Mesothelial cell of epicardium (in vitro differentiated cells): ENCODE measurements around the gene MIEN1. TPM values are rescaled to one million over a fixed set of nuclear protein-coding genes. Genes with fewer than 3 reads are reported as not detected.

Experiments
- DNase-seq, 2 experiments: peaks; one replicate each; pipeline ENCODE4 v3.0.0; 2021; ENCODE audit warnings: low spot score in 2 of 2; ENCODE audit not compliant: unreplicated experiment in 2 of 2
- H3K27ac Mint-ChIP-seq: 2 replicates; pipeline ENCODE4 v1.8.0; 2021; ENCODE audit warnings: mixed read lengths
- H3K27me3 Mint-ChIP-seq: 2 replicates; pipeline ENCODE4 v1.8.0; 2021; ENCODE audit warnings: low read depth, mixed read lengths
- H3K36me3 Mint-ChIP-seq: 2 replicates; pipeline ENCODE4 v1.8.0; 2021; ENCODE audit warnings: mixed read lengths
- H3K4me1 Mint-ChIP-seq: 2 replicates; pipeline ENCODE4 v1.8.0; 2021; ENCODE audit warnings: mixed read lengths
- H3K4me3 Mint-ChIP-seq: 2 replicates; pipeline ENCODE4 v1.8.0; 2021; ENCODE audit warnings: mild to moderate bottlenecking, moderate library complexity, mixed read lengths
- H3K9me3 Mint-ChIP-seq: 2 replicates; pipeline ENCODE4 v1.8.0; 2021; ENCODE audit warnings: mixed read lengths
- CTCF ChIP-seq: fragments of 200-600 bp; sonication (generic); IDR thresholded peaks from one replicate; pipeline ENCODE4 v1.5.0; 2021; ENCODE audit warnings: antibody characterized with exemption; ENCODE audit not compliant: unreplicated experiment
- total RNA-seq: library from RNA; stranded (reverse); gene quantifications from 3 replicates; pipeline ENCODE4 v1.2.1, GENCODE V29; 2021

The MIEN1 gene
- total RNA-seq, 1 donor from 2014 or later = 35.3 TPM

DNA sequence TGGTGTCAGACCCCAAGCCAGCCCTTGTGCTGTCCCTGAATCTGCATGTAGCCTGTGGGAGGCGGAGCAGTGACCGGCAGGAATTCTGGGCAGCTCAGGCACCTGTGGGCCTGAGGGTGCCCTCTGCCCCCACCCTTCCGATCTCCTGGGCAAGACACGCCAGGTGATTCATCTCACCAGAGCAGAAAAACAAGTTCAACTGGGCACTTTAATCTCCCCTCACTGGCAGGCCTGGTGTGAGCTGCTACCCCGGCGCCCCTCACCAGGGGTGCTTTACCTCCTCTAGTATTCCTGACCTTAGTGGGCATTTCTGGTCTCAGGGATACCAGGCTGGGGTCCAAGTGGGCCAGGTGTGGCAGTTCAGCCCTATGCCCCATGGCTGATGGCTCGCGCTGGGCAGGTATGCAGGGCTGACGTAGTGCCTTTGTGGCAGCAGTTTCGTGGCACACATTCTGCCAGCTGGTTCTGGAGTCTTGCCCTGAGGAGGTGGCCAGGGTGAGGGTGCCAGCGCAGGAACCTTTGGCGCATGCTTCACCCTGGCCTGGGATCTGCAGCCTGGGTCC lies 24.5 kb downstream of the MIEN1 start:
- Mint-ChIP-seq H3K36me3 (peaks cover 14% of the 10 kb centered on the region), H3K4me1 (peaks cover 42% of the 10 kb centered on the region), H3K9me3 (no peaks in the 10 kb centered on the region), H3K4me3 (no peak overlapping the region), H3K27ac (peak overlapping the region; percentile 43), H3K27me3 (no peaks in the 10 kb centered on the region)
- no peak for DNase-seq
- TF ChIP-seq CTCF = no peak

- Mint-ChIP-seq H3K27ac (peak overlapping the region; percentile 43), H3K4me3 (no peak overlapping the region)
Measured at GRCh38 chr17:39704821-39705551, 25.3 kb downstream of the MIEN1 start.

DNA sequence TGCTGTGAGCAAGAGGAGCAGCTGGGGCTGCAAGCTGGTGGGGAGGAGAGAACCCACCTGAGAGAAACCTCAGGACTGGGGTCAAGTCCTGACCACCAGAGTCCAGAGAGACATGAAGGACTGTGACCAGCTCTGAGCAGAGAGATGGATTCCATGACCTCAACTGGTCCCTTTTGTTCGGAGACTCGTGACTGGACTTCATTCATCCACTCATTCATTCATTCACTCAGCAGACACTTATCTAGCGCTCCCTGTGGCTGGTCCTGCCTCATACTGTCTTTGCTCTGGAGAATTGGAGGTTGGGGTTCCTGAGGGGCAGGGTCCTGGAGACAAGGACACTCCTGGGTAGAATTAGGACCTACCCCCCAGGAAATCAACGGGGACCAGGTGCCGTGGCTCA lies 26.4 kb downstream of the MIEN1 start:
- no peaks in the 10 kb centered on the region for H3K27me3 Mint-ChIP-seq
- TF ChIP-seq CTCF = no peak

More at GRCh38 chr17:39704821-39705551, 25.3 kb downstream of the MIEN1 start:
- DNase-seq = no peak
- H3K27me3 Mint-ChIP-seq = no peaks in the 10 kb centered on the region
- H3K9me3 Mint-ChIP-seq = no peaks in the 10 kb centered on the region
- TF ChIP-seq CTCF = no peak
- peaks cover 14% of the 10 kb centered on the region for H3K36me3 Mint-ChIP-seq
- peaks cover 46% of the 10 kb centered on the region for H3K4me1 Mint-ChIP-seq

DNA sequence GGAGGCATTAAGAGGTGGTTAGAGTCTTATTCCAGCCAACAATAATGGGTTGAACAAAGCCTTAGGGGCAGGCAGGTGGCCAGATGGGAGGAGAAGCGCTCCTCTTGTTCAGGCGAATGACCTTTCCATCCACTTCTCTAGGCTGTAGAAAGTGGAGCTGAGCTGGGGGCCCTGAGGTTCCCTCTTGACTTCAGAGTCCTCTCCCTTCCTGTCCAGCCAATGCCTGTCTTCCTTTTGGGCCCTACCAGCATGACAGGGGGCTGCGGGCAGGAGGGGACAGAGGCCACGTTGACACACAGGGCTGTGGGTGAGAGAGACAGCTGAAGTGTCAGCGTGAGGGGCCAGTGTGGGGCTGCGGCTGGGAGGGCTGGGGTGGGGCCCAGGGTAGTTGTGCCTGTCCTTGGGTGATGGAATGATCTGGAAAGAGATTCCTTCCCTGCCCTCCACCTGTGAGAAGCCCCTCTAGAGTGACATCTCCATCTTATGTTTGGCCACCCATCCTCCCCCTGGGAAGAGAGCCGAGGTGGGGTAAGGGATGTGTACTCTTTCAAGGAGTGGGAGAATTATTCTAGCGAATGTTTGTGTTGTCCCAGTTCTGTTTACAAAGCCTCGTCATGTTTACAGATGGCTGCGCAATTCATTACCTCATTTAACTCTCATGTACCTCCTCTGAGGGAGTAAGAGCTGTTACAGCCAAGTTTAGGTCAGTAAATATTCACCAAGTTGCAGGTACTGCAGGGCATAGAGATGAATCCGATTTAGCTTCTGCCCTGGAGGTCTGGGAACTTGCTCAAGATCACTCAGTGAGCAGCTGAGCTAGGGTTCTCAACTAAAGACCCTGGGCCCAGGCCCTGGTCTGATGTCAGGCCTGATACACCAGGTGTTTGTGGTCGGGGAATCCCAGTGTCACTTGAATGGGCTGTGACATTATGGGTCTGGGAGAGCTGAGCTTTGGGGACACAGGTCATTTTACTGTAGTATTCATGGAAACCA lies 27.1 kb downstream of the MIEN1 start:
- no peaks in the 10 kb centered on the region for H3K27me3 Mint-ChIP-seq
- no peak for TF ChIP-seq CTCF
- H3K9me3 Mint-ChIP-seq = no peaks in the 10 kb centered on the region
- H3K4me3 Mint-ChIP-seq = no peak overlapping the region
- H3K4me1 Mint-ChIP-seq = peaks cover 56% of the 10 kb centered on the region
- peaks cover 6% of the 10 kb centered on the region for H3K36me3 Mint-ChIP-seq
- H3K27ac Mint-ChIP-seq = peak overlapping the region; percentile 2
- no peak for DNase-seq

More for the DNA sequence above, 26.4 kb downstream of the MIEN1 start:
- no peak overlapping the region for H3K4me3 Mint-ChIP-seq
- no peaks in the 10 kb centered on the region for H3K9me3 Mint-ChIP-seq
- peaks cover 54% of the 10 kb centered on the region for H3K4me1 Mint-ChIP-seq
- DNase-seq = no peak
- H3K36me3 Mint-ChIP-seq = peaks cover 7% of the 10 kb centered on the region
- peak overlapping the region; percentile 2 for H3K27ac Mint-ChIP-seq

DNA sequence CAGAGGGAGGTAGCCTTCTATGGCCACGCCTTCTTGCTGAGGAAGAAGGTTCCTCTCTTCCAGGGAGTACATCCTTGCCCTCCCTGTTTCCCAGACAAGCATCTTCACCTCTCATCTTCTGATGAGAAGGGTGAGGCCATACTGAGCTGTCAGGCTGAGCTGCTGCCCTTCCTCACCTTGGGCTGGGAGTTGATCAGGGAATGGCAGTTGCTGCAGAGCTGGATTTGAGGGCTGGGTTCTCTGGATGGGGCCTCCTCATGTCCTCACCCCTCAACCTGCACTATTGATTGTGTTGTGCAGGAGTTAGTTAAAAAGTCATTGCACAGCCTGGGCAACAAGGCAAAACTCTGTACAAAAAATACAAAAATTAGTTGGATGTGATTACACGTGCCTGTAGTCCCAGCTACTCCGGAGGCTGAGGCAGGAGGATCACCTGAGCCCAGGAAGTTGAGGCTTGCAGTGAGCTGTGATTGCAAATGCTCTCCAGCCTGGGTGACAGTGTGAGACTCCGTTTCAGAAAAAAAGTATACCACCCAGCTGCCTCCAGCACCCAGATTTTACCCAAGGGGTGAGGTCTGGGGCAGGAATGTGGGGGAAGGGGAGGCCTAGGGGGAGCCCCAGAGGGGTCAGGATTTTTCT lies 28.4 kb downstream of the MIEN1 start:
- peak overlapping the region; percentile 97 for H3K4me3 Mint-ChIP-seq
- TF ChIP-seq CTCF = no peak
- H3K27ac Mint-ChIP-seq = peak overlapping the region; percentile 79
- no peak for DNase-seq
- no peaks in the 10 kb centered on the region for H3K9me3 Mint-ChIP-seq
- H3K27me3 Mint-ChIP-seq = no peaks in the 10 kb centered on the region
- H3K4me1 Mint-ChIP-seq = peaks cover 56% of the 10 kb centered on the region
- H3K36me3 Mint-ChIP-seq = peaks cover 2% of the 10 kb centered on the region
